Stimulated activated CD8-positive, alpha-beta memory T cell treated with anti-CD3 and anti-CD28 coated beads, Interleukin-7, amount 100 ng/mL, for 48 hours (primary cell): ENCODE data around the gene LHX3.
"Not testable (repeated sequence)": the region's sequence is repeated elsewhere in the genome, so short reads cannot be mapped to it uniquely, and the experiment has no call there.

Experiments used
- DNase-seq, 2 donors: peaks; one replicate each; pipeline ENCODE4 v3.0.0-alpha.2; 2020; ENCODE audit warnings: low read depth in 1 of 2; ENCODE audit errors: extremely low read depth in 1 of 2

LHX3 gene

DNA sequence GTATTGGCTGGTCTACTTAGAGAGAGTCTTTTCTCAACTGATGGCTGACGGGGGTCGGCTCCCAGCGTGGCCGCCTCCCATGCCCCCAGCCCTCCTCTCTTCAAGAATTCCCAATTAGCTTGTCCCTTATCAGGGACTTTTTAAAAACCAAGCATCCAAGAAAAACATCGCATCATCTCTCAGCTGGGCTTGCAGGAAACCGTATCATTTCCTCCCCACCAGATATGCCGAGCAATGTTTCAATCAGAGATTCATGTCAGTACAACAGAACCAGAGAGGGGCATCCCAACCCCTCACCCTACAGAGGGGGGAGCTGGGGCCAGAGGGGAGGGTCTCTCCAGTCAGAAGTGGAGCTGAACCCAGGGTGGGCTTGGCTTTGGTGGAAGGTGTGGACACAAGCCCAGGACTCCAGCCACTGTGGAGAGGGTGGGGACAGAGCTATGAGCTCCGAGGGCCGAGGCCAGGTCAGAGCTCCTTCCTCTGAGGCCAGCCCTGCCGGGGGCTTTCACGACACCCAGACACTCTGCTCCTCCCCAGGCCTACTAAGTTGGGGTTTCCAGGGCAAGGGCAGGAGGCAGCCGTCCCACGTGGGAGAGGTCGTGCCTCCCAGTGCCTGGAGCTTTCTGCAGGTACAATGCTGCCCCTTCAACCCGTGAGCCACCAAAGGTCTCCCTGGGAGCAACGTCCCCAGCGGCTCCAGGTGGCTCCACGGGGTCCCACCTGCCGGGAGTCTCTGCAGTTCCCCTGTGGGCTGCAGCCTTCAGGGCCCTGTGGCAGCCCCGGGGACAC lies 47.3 kb downstream of the LHX3 start:
- DNase-seq: no peak

DNA sequence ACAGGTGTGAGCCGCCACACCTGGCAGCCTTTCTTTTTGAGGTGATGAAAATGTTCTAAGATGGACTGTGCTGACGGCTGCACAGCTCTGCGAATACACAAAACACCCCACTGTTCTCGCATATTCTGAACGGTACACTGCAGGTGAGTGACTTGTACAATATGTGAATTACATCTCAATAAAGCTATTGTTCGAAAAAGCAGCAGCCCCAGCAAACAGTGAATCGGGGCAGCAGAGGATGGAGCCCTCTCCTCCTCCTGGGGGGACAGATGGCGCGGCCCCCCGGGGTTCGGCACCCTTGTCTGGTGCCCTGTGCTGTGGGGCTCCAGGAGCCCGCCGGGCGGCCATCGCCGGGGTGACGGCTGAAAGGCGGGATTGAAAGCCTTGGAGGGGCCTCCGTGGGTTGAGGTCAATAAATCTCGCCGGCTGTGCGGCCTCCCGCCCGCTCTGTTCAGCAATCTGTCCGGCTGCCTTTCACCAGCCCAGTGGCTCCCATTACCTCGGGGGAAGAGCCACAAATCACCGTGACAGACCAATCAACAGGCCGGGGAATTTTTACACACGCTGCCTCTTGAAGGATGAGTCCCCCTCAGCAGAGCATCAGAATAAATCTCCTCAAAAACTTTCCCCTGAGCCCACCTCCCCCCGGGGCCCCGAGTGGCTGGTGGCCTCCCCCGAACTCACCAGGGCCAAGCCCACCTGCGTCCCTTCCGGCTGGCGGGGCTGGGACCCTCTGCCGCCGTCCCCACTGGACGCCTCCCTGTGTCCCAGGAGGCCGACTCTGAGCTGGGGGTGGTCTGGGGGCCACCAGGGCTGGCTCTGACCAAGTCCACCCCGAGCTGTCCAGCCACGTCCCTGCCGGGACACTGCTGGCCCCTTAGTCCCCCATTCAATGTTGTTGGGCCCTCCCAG lies 48.5 kb downstream of the LHX3 start:
- DNase-seq: no peak

DNA sequence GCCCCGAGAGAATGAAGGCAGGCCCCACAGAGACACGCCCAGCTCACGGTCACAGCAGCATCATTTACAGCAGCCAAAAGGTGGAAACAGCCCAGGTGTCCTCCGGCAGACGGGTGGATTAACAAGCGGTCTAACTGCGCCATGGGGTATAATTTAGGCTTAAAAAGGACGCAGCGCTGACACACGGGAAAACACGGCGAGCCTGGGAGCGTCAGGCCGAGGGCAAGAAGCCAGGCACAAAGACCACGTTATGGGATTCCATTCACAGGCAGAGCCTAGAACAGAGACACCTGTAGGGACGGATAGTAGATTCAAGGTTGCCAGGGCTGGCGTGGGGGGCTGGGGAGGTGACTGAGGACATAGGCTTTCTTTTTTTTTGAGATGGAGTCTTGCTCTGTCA lies 49.4 kb downstream of the LHX3 start:
- DNase-seq: no peak

DNA sequence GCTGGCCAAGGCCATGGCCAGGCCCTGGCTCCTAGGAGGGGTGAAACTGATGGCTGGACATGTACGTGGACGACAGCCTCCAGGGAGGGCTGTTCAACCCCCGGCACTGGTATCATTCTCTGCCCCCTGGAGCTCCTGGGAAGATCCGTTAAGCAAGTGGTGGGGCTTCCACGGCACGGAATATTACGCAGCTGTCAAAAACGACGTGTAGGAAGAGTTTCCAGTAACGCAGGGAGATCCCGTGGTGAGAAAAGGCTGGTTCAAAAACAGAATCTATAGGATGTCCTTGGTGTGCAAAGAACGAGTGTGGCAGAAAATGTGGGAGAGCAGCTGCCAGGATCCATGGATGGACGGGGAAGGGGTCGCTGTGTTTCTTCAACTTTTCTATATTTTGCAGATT lies 50.0 kb downstream of the LHX3 start:
- DNase-seq: no peak

DNA sequence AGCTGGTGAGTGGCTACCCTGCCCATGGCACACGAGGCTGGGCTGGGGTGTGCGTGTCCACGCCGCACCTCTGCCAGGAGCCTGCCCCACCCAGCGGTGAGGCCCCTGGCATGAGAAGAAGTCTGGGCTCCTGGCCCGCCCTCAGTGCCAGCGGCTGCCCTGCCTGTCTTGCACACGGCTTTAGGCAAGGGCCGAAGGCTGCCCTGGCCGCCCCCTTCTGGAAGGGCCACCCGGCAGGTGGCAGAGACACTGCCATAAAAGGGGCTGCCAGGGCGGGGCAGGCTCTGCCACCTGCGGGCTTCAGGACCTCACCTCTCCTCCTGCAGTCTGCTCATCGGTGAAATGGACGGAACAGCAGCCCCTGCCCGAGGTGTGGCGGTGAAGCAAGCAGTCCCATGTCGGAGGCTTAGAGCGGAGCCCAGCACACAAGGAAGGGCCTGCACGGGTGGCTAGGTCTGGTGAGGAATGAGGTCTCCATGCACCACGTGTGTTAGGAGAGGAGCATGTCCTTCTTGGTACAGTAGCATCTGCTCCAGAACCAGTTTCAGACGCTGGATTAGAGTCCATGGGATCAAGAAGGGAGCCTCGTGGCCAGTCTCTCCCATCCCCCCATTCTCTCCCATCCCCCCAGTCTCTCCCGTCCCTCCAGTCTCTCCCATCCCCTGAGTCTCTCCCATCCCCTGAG lies 51.4 kb downstream of the LHX3 start:
- no peak for DNase-seq

DNA sequence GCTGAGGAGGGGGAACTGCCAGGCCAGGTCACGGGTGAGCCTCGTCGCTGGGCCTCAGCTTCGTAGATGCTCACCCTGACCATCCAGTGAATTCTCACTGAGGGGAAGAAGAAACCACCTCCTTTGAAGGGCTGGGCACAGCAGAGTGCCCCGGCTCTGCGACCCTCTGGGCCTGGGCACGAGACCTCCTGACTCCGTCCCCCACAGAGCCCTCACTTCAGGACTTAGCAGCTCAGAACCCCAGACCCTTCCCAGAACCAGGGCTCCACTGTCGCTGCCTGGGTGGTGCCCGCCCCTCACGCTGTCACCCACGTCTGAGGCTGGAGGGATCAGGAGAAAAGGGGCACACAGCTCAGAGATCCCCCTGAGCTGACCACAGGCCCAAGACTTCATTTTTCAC lies 52.0 kb downstream of the LHX3 start:
- DNase-seq: no peak

DNA sequence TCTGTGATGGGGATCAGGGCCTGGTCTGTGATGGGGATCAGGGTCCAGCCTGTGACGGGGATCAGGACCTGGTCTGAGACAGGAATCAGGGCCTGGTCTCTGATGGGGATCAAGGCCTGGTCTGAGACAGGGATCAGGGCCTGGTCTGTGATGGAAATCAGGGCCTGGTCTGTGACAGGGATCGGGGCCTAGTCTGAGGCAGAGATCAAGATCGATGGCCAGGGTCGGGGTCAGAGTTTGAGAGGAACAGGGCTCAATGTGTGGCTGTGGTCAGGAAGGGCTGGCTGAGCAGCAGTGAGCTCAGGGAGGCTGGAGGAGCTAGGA lies 52.4 kb downstream of the LHX3 start:
- no peak for DNase-seq

DNA sequence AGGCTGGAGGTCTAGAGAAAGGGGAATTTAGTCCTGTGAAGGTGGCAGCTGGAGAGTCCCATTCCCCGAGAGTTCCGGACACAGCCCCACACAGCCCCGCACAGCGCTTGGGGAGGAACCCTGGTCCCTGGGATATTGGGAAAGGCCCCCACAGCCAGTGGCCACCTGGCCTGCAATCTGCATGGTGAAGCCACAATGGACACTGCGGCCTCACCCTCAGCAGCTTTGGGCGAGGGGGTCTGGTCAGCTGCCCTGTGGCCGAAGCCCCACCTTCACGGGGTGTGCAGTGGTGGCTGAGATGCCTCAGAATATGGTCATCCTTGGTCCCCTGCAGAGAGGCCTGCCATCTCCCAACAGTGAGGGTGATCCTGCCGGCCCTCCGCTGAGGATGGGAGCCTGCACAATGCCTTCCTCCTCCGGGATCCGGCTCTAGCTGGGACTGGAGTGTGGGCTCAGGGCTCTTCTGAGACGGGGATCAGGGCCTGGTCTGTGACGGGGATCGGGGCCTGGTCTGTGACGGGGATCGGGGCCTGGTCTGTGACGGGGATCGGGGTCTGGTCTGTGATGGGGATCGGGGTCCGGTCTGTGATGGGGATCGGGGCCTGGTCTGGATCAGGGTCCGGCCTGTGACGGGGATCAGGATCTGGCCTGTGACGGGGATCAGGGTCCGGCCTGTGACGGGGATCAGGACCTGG lies 52.9 kb downstream of the LHX3 start:
- DNase-seq: no peak

DNA sequence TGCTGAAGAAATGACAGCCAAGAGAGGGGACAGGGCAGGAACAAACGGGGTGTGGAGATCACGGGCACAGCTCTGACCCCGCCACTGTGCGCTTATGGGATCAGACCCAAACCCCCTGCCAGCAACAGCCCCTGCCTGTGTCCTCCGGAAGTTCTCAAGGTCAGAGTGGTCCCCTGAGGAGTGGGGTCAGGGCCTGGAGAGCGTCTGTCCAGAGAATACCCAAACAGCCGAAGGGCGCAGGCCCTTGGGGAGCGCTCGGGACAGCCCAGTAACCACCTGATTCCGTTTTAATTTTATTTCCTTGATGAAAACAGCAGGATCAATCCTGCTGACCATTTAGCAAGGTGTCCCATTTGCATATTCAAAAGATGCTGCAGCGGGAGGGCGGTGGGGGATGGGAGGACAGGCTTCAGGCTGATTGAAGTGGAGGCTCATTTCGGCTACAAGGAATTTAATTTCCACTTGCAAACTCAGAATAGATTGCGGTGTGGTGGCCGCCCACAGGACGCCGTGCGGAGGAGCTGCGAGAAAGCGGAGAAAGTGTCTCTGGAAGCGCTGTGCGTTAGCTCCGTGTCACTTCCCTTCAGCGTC lies 53.6 kb downstream of the LHX3 start:
- no peak for DNase-seq

DNA sequence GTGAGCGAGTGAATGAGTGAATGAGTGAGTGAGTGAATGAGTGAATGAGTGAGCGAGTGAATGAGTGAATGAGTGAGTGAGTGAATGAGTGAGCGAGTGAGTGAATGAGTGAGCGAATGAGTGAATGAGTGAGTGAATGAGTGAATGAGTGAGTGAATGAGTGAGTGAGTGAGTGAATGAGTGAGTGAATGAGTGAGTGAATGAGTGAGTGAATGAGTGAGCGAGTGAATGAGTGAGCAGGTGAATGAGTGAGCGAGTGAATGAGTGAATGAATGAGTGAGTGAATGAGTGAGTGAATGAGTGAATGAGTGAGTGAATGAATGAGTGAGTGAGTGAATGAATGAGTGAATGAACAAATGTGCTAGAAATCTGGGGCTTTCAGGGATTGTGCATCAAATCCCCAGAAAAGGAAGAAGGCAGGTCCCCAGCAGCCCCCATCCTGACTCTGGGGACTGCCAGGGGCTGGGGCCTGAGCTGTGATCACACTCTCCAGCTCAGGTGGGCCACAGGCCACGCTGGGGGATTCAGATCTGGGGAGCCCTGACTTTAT lies 54.2 kb downstream of the LHX3 start:
- DNase-seq: not testable (repeated sequence)

DNA sequence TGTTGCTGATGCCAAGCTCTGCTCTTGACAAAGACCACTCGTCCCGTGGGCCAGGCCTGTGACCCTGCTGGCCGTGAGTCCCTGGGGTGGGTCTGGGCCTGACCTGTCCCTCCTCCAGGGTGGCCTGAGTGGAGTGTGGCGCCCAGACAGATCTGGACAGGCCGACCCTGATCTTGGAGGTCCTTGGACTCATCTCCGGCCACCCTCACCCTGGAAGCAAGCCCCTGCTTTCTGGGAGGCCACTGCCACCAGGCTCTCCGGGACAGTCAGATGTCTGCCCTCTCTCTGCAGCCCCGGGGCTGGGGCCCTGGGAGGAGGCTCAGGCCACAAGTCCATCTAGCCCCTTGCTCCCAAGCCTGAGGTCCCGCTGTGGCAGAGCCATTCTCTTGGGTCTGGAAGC lies 55.1 kb downstream of the LHX3 start:
- DNase-seq: no peak

DNA sequence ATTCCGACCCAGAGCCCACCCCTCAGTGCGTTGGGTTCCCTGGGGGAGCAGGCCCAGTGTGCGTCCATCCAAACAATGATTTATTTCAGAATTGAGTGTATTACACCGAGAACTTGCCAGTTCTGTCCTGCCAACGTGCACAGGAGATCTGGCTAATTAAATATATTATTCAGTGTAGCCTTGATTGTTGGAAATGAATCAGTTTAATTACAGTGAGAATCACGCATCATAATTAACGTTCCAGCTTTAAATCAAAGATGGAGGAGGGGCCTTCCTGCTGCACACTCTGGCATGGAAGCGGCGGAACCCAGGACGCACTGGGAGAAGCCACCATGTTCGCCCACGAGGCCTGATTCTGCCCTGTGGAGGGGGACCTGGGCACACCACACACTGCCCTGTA lies 55.6 kb downstream of the LHX3 start:
- no peak for DNase-seq

DNA sequence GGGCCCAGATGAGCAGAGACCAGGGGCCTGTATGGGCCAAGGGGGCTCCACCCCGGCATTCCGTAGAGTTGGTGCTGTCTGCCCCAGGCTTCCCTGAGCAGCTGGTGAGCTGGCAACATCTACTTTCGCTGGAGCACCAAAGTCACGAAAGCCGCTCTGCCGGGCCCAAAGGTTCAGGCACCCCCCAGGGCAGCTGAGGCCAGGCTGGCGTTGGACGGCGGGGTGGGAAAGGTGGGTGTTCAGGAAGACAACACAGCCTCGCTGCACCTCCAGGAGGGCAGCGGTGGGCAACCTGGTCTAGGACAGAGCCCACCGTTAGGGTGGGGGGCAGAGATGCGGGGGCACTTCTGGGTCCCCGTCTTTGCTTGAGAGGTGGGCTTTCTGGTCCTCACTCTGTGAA lies 56.2 kb downstream of the LHX3 start:
- no peak for DNase-seq

DNA sequence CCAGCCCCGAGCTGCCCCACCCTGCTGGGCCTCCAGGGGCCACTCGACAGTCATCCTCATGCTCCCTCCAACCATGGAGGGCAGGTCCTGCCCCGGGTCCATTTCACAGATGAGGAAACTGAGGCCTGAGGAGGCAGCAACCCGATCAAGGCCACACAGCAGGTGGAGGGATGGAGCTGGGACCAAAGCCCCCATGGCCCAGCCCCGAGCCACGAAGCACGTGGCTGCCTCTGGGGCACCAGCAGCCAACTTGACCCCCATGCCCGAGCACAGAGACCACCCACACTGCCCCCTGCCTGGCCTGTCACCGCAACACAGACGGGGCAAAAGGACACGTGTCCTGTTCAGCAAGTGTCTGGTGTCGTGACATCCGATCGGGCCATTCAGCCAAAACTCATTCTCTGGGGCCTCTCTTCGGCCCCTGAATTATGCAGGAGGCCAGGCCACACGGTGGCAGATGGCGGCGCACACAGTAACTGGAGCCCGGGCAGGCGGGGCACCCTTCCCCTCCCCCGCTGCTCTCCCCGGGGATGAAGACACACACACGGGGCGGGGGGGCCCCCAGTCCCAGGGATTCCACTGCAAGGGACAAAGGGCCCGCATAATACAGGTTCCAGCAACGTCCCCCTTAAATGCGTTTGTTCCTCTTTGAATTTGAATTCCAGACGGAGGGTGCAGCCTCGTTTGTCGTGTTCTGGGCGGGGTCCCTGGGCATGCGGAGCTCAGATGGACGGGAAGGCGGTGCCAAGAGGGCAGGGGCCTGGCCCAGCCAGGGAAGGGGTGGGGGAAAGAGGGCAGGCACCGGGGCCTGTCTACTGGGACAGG lies 56.8 kb downstream of the LHX3 start:
- no peak for DNase-seq

DNA sequence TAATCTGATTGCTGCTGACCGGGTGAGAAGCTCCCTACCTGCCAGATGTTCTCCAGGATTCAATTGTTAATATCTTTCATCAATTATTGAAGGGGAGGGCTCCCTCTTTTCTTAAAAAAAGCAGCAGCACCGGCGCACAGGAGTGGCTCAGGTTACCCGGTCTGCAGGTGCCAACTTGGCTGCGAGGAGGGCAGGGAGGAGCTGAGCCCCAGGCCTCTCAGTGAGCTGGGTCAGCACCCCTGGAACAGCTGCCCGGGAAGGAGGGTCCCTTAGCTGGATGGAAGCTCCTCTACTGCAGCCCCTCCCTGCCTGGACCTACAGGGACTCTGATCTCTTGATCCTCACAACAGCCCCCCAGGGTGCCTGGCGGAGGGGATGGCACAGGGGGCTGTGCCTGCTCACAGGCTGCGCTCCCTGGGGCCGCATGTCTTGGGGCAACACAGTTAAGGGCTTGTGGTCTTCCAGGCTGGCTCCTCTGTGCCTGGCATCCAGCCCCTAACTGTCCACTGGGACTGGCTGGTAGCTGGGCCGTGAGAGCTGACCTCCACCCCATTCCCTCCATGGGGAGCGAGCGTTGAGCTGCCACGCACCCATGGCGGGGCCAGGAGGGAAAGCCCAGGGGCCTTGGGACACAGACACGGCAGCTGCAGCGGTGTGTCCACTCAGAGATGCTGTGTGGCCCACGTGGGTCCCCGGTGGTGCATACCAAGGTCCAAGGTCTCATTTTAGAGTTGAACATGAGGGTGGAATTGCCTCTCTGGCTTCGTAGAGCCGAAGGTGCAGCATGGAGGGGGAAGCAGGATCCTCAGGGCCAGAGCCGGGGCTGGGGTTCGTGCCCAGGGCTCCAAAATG lies 57.7 kb downstream of the LHX3 start:
- DNase-seq: no peak
